SH-SY5Y (cell line): Measurements from ENCODE around the gene ZBTB38.

Source experiments
- GATA2 ChIP-seq: IDR thresholded peaks from 2 replicates; pipeline ENCODE4 v1.6.1; 2011; ENCODE audit warnings: mild to moderate bottlenecking, low read depth, low read length
- GATA3 ChIP-seq: IDR thresholded peaks from 2 replicates; pipeline ENCODE4 v1.6.1; 2011; ENCODE audit warnings: low read depth, mild to moderate bottlenecking, low read length, moderate library complexity

Gene ZBTB38

GRCh38 chr3:141410408-141410807 lies 42.1 kb downstream of the ZBTB38 start:
- TF ChIP-seq GATA2 = no peak
- TF ChIP-seq GATA3 = no peak

GRCh38 chr3:141410846-141411245 lies 42.5 kb downstream of the ZBTB38 start:
- TF ChIP-seq GATA2 (no peak), GATA3 (no peak)

- TF ChIP-seq GATA2 (no peak), GATA3 (no peak)
Observed at GRCh38 chr3:141411251-141411771, 43.0 kb downstream of the ZBTB38 start.

- no peak for TF ChIP-seq GATA3
- TF ChIP-seq GATA2 = no peak
Observed at GRCh38 chr3:141412087-141412935, 44.0 kb downstream of the ZBTB38 start.

- TF ChIP-seq GATA2 (no peak), GATA3 (no peak)
Observed at GRCh38 chr3:141412936-141413354, 44.6 kb downstream of the ZBTB38 start.

- no peak for TF ChIP-seq GATA2
- TF ChIP-seq GATA3 = no peak
Observed at GRCh38 chr3:141413391-141413790, 45.1 kb downstream of the ZBTB38 start.

GRCh38 chr3:141413801-141414689 lies 45.7 kb downstream of the ZBTB38 start:
- TF ChIP-seq GATA2 (no peak), GATA3 (no peak)

- TF ChIP-seq GATA2 (no peak), GATA3 (no peak)
Observed at GRCh38 chr3:141414800-141415462, 46.6 kb downstream of the ZBTB38 start.

GRCh38 chr3:141415953-141416352 lies 47.6 kb downstream of the ZBTB38 start:
- no peak for TF ChIP-seq GATA2
- no peak for TF ChIP-seq GATA3
